ENCODE results near the gene CD55. TPM values are rescaled to one million over a fixed set of nuclear protein-coding genes. Genes with fewer than 3 reads are reported as not detected.

Gene CD55
- polyA plus RNA-seq, 6 donors from 2014 or later: 232 to 326 (median 293) TPM

DNA sequence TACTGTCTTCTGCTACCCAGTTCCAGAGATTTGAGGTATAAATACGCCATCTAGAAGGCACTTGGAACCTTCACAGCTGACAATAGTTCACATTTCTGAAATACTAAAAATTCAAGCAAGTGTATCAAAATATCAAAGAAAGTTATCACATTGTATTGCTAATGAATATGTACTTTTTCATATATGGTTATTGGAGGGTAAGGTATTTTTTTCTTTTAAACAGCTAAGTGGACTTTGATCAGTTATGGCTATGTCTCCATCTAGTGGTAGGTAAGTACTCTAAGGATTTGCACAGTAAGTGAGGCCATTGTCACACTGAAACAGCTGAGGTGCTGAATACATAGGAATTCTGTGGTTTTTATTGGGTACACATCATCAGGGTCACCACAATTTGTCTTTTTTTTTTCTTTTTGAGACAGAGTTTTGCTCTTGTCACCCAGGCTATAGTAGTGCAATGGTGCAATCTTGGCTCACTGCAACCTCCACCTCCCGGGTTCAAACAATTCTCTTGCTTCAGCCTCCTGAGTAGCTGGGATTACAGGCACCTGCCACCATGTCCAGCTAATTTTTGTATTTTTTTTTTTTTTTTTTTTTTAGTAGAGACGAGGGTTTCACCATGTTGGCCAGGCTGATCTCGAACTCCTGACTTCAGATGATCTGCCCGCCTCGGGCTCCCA lies 83.5 kb downstream of the CD55 start:
- H3K27me3 Mint-ChIP-seq: no peaks in the 10 kb centered on the region
- H3K4me1 Mint-ChIP-seq: peaks cover 23 to 40% (median 25%) of the 10 kb centered on the region in 3 donors
- no peaks in the 10 kb centered on the region for H3K36me3 Mint-ChIP-seq
- no peak overlapping the region for H3K27ac Mint-ChIP-seq
- peak overlapping the region in 2 of 8 donors; percentile 2 to 30 for H3K4me3 Mint-ChIP-seq
- ATAC-seq (ENCODE audit: low read depth in 2 of 2): peak; percentile 88 to 89
- H3K9me3 Mint-ChIP-seq: peaks cover 0 to 5% (median 0%) of the 10 kb centered on the region in 7 donors
- peak; percentile 43 for DNase-seq

DNA sequence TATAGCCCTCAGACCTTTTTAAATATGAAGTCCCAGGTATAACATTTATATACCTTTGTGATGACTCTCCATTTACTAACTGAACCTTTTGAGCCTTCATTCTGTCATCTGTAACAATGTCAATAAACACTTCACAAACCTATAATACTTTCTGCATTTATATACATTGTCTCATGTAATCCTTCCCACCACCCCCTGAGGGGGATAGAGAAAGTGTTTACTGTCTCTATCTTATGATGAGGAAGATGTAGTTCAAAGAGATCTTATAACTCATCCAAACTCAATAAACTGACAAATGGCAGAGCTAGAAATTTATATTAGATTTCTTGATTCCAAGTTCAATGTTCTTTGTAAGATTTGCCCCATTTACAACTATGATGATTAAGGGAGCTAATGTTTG lies 84.3 kb downstream of the CD55 start:
- DNase-seq: no peak

DNA sequence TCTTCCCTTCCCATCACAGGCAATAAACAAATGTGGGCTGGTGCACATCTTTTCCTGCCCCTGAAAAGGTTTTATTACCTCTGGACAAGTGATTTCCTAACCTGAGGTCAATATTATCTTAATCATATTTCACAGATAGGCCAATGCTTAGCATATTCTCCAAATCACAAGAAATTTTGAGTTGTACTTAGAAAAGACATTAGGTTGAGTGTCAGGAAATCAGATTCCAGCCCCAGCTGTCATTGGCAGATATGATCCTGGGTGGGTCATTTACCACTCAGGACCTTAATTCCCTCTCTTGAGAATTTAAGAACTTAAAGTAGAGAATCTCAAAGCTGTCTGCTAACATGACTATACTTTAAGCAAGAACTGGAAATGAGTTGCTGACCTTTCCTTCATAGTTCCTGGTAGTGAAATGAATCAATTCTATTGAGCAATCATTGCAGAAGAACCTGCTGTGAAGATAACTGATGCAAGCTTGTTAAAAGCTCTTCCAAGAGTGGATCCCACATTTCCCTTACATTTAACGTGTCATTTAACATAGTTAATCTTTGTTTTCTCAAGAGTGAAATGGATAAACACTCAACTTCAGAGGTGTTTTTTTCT lies 86.3 kb downstream of the CD55 start:
- H3K27ac Mint-ChIP-seq: peak overlapping the region; percentile 36 to 87 (median 78)
- no peaks in the 10 kb centered on the region for H3K9me3 Mint-ChIP-seq
- no peaks in the 10 kb centered on the region for H3K27me3 Mint-ChIP-seq
- peaks cover 41 to 59% (median 43%) of the 10 kb centered on the region in 3 donors for H3K4me1 Mint-ChIP-seq
- H3K36me3 Mint-ChIP-seq: no peaks in the 10 kb centered on the region
- DNase-seq (no peak), ATAC-seq (ENCODE audit: low read depth in 2 of 2) (no peak)
- no peak overlapping the region for H3K4me3 Mint-ChIP-seq

More for the DNA sequence above, 84.3 kb downstream of the CD55 start:
- peak; percentile 65 to 76 for ATAC-seq (ENCODE audit: low read depth in 2 of 2)
- Mint-ChIP-seq H3K27ac (peak overlapping the region in 3 of 6 donors; percentile 47 to 60 (median 48)), H3K27me3 (no peaks in the 10 kb centered on the region), H3K36me3 (no peaks in the 10 kb centered on the region), H3K4me3 (no peak overlapping the region), H3K9me3 (peaks cover 0 to 3% (median 0%) of the 10 kb centered on the region in 7 donors), H3K4me1 (peaks cover 25 to 41% (median 26%) of the 10 kb centered on the region in 3 donors)

Other genes starting within 250 kb of the CD55 start
- gene C4BPB, start 232.8 kb upstream of the CD55 start, polyA plus RNA-seq (ENCODE audit: low read depth in 6 of 6): under 1 TPM in 1 of 6 donors, not detected in 5; 0.23 TPM
- not detected for gene C4BPA, start 217.4 kb upstream of the CD55 start, polyA plus RNA-seq (ENCODE audit: low read depth in 6 of 6)
- gene CR2, start 132.7 kb downstream of the CD55 start, polyA plus RNA-seq (ENCODE audit: low read depth in 6 of 6): 100 to 1,000 TPM in 3 of 6 donors, 10 to 100 TPM in 3; 78.0 to 142 (median 111) TPM
- gene CR1, start 174.5 kb downstream of the CD55 start, polyA plus RNA-seq (ENCODE audit: low read depth in 6 of 6): 10 to 100 TPM; 20.5 to 32.8 (median 24.3) TPM